Thoracic aorta (tissue), 2 donors: ENCODE results near the gene ZNF883. TPM values are rescaled to one million over a fixed set of nuclear protein-coding genes. Genes with fewer than 3 reads are reported as not detected.

Experiments
- ATAC-seq: fragments of 150-250 bp; one replicate; pipeline ENCODE4 v1.8.0; 2017; ENCODE audit warnings: low read depth; ENCODE audit not compliant: insufficient number of reproducible peaks, low FRiP score
- DNase-seq: peaks from one replicate; pipeline ENCODE4 v3.0.0-alpha.2; 2020; ENCODE audit warnings: low spot score
- H3K27ac ChIP-seq, 2 donors: fragments of 200-600 bp; sonication (generic); 1 replicate in 1 of 2; 2 replicates in 1 of 2; pipeline ENCODE4 v1.5.1; 2016; ENCODE audit warnings: mild to moderate bottlenecking in 2 of 2, moderate library complexity in 2 of 2
- H3K27me3 ChIP-seq: fragments of 200-600 bp; sonication (generic); replicated peaks from 2 replicates; pipeline ENCODE4 v1.6.0; 2016; ENCODE audit warnings: mild to moderate bottlenecking; ENCODE audit not compliant: insufficient read depth
- H3K36me3 ChIP-seq: fragments of 200-600 bp; sonication (generic); one replicate; pipeline ENCODE4 v1.5.1; 2016
- H3K4me1 ChIP-seq, 2 donors: fragments of 200-600 bp; sonication (generic); 1 replicate in 1 of 2; 2 replicates in 1 of 2; pipeline versions ENCODE4 v1.5.1 to v1.6.0; 2016; ENCODE audit warnings: low read depth in 2 of 2, mild to moderate bottlenecking in 1 of 2; ENCODE audit not compliant: control insufficient read depth in 1 of 2
- H3K4me3 ChIP-seq: fragments of 200-600 bp; sonication (generic); 2 replicates; pipeline ENCODE4 v1.5.1; 2016; ENCODE audit warnings: mild to moderate bottlenecking
- H3K9me3 ChIP-seq: fragments of 200-600 bp; sonication (generic); 2 replicates; pipeline ENCODE4 v1.5.1; 2016
- CTCF ChIP-seq: fragments of 200-600 bp; sonication (generic); IDR thresholded peaks from one replicate; pipeline ENCODE4 v1.5.1; 2019; ENCODE audit warnings: antibody characterized with exemption
- total RNA-seq, 2 donors: library from RNA; depleted of rRNA; stranded (reverse); fragments of >200 nt; gene quantifications; one replicate each; pipeline versions ENCODE4 v1.1.0 to v1.2.3, GENCODE V29; 2016

Gene ZNF883
- total RNA-seq, 2 donors from 2014 or later: 0.95 to 2.8 TPM

- Histone ChIP-seq H3K36me3 (no peaks in the 10 kb centered on the region), H3K4me1 (no peaks in the 10 kb centered on the region), H3K9me3 (no peaks in the 10 kb centered on the region), H3K4me3 (no peak overlapping the region), H3K27ac (no peak overlapping the region), H3K27me3 (no peaks in the 10 kb centered on the region)
- no peak for TF ChIP-seq CTCF
- DNase-seq (no peak), ATAC-seq (no peak)
These were observed 100.3 kb downstream of the ZNF883 start for GRCh38 chr9:112911736-112912135.

Other genes starting within 250 kb of the ZNF883 start
- gene SLC46A2, start 121.3 kb downstream of the ZNF883 start, total RNA-seq: 1 to 10 TPM; 2.0 to 2.7 TPM
- 1 to 10 TPM; 1.8 to 2.7 TPM for gene ZFP37, start 44.5 kb upstream of the ZNF883 start, total RNA-seq
- gene SLC31A2, start 138.8 kb upstream of the ZNF883 start, total RNA-seq: 10 to 100 TPM; 15.2 to 17.2 TPM
- gene FKBP15, start 209.1 kb upstream of the ZNF883 start, total RNA-seq: 10 to 100 TPM; 23.3 to 26.4 TPM
- gene SLC31A1, start 209.4 kb upstream of the ZNF883 start, total RNA-seq: 10 to 100 TPM; 11.0 to 11.5 TPM